Endothelial cell of umbilical vein (primary cell): ENCODE results near the gene TRIM41. TPM values are rescaled to one million over a fixed set of nuclear protein-coding genes. Genes with fewer than 3 reads are reported as not detected.

Experiments used
- BruUV-seq: library from RNA; stranded (reverse); fragments of 400-500 nt; replicated peaks from 2 replicates; lab custom pipeline; 2021; lab: Mats Ljungman, UMichigan
- CTCF ChIA-PET: fragments of 300-600, 350-600 bp; sonication (Branson Sonifier 250); formaldehyde crosslinking; loops from one replicate; lab custom pipeline; 2021; ENCODE audit warnings: antibody characterized with exemption, inconsistent platforms; lab: Charles Lee
- POLR2A ChIA-PET: fragments of 300-600, 350-600 bp; sonication (Branson Sonifier 250); formaldehyde crosslinking; loops from one replicate; lab custom pipeline; 2021; ENCODE audit warnings: antibody characterized with exemption, inconsistent platforms; lab: Charles Lee
- DNase-seq: peaks from one replicate; pipeline ENCODE4 v3.0.0-alpha.2; 2011; ENCODE audit warnings: low read depth, low spot score
- FAIRE-seq: peaks from 2 replicates; lab custom pipeline; 2011; peaks lifted over from hg19 to GRCh38; lab: Jason Lieb, UNC
- H2AFZ ChIP-seq: 2 replicates; pipeline ENCODE4 v1.6.0; 2012; ENCODE audit warnings: low read depth, low read length, control low read depth, inconsistent platforms
- H3K27ac ChIP-seq: 2 replicates; pipeline ENCODE4 v1.5.1; 2011; ENCODE audit warnings: low read depth, mild to moderate bottlenecking, control low read depth, low read length, moderate library complexity; ENCODE audit not compliant: insufficient read depth
- H3K27me3 ChIP-seq, 2 experiments: 2 replicates each; pipeline versions ENCODE4 v1.6.0 to v1.6.1; 2011; ENCODE audit warnings: low read length in 2 of 2, mixed read lengths in 1 of 2; ENCODE audit not compliant: control insufficient read depth in 2 of 2, insufficient read depth in 2 of 2
- H3K36me3 ChIP-seq, 2 experiments: 2 replicates in 1 of 2; 3 replicates in 1 of 2; pipeline ENCODE4 v1.5.1; 2011; ENCODE audit warnings: low read length in 2 of 2, mild to moderate bottlenecking in 1 of 2, moderate library complexity in 1 of 2; ENCODE audit not compliant: control insufficient read depth in 2 of 2, insufficient read depth in 2 of 2; ENCODE audit errors: extremely low read depth in 1 of 2
- H3K4me1 ChIP-seq: 3 replicates; pipeline ENCODE4 v1.5.1; 2011; ENCODE audit warnings: mild to moderate bottlenecking, low read length; ENCODE audit not compliant: control insufficient read depth, insufficient read depth; ENCODE audit errors: extremely low read depth
- H3K4me2 ChIP-seq: 2 replicates; pipeline ENCODE4 v1.6.1; 2011; ENCODE audit warnings: low read length, control low read depth, mixed read lengths; ENCODE audit not compliant: insufficient read depth
- H3K4me3 ChIP-seq, 3 experiments: fragments of 200-600 bp in 1 of 3; sonication (generic), shearing (Covaris generic) in 1 of 3; replicated peaks in 1 of 3; 2 replicates each; pipeline ENCODE4 v1.5.1; 2011 to 2016; ENCODE audit warnings: control low read depth in 3 of 3, low read length in 3 of 3, mild to moderate bottlenecking in 2 of 3, inconsistent platforms in 1 of 3, low read depth in 1 of 3, moderate library complexity in 1 of 3; ENCODE audit not compliant: insufficient read depth in 1 of 3
- H3K79me2 ChIP-seq: 2 replicates; pipeline ENCODE4 v1.6.0; 2012; ENCODE audit warnings: low read length, inconsistent platforms; ENCODE audit not compliant: control insufficient read depth, insufficient read depth
- H3K9ac ChIP-seq: replicated peaks from 2 replicates; pipeline ENCODE3; 2011; ENCODE audit warnings: low read length, control low read depth; ENCODE audit not compliant: insufficient read depth; ENCODE audit errors: extremely low read depth
- H3K9me1 ChIP-seq: replicated peaks from 3 replicates; pipeline ENCODE4 v1.6.0; 2011; ENCODE audit warnings: mild to moderate bottlenecking, low read length; ENCODE audit not compliant: control insufficient read depth, insufficient read depth; ENCODE audit errors: extremely low read depth
- H3K9me3 ChIP-seq: replicated peaks from 2 replicates; pipeline ENCODE4 v1.5.1; 2012; ENCODE audit warnings: low read length, inconsistent platforms; ENCODE audit not compliant: control insufficient read depth, insufficient read depth
- H4K20me1 ChIP-seq: replicated peaks from 2 replicates; pipeline ENCODE3; 2011; ENCODE audit warnings: mild to moderate bottlenecking, low read length; ENCODE audit not compliant: control insufficient read depth, insufficient read depth; ENCODE audit errors: extremely low read depth
- EZH2 ChIP-seq: IDR thresholded peaks from 2 replicates; pipeline ENCODE4 v1.6.1; 2012; ENCODE audit warnings: borderline replicate concordance, low read depth, mild to moderate bottlenecking, moderate library complexity, low read length, inconsistent platforms; ENCODE audit not compliant: severe bottlenecking
- FOS ChIP-seq: IDR thresholded peaks from 2 replicates; pipeline ENCODE4 v1.6.1; 2011; ENCODE audit warnings: mild to moderate bottlenecking, low read length, moderate library complexity, borderline replicate concordance; ENCODE audit not compliant: insufficient read depth
- GATA2 ChIP-seq: IDR thresholded peaks from 2 replicates; pipeline ENCODE4 v1.7.0; 2011; ENCODE audit warnings: low read depth, mild to moderate bottlenecking, moderate library complexity, mixed read lengths, low read length; ENCODE audit not compliant: insufficient read length, insufficient read depth
- JUN ChIP-seq: IDR thresholded peaks from 2 replicates; pipeline ENCODE4 v1.6.1; 2011; ENCODE audit warnings: borderline replicate concordance, low read depth; ENCODE audit not compliant: insufficient read length, insufficient read depth
- MYC ChIP-seq: IDR thresholded peaks from one replicate; pipeline ENCODE4 v1.6.1; 2011; ENCODE audit warnings: mild to moderate bottlenecking, low read depth, low read length
- POLR2A ChIP-seq: IDR thresholded peaks from 2 replicates; pipeline ENCODE4 v1.6.1; 2012; ENCODE audit warnings: low read depth, mild to moderate bottlenecking, control low read depth, low read length
- POLR2AphosphoS5 ChIP-seq: IDR thresholded peaks from 2 replicates; pipeline ENCODE4 v1.6.1; 2012; ENCODE audit warnings: low read depth, mild to moderate bottlenecking, control low read depth, low read length, moderate library complexity; ENCODE audit not compliant: insufficient read depth
- dilution Hi-C: fragments of 300-500 bp; cut with MboI; formaldehyde crosslinking; loops from one replicate; pipeline ENCODE4 v1.15.0; 2019; ENCODE audit warnings: low sequenced_read_pairs; ENCODE audit not compliant: extremely low pct_ligation_motif_present
- intact Hi-C: fragments of 100-400 bp; cut with micrococcal nuclease; formaldehyde crosslinking; loops from one replicate; pipeline ENCODE4 v1.10.0; 2022
- polyA plus RNA-seq, 4 experiments: library from polyadenylated mRNA; depleted of rRNA in 3 of 4; stranded (reverse) in 3 of 4; unstranded in 1 of 4; fragments of >200 nt; gene quantifications; 2 replicates each; pipeline versions ENCODE4 v1.2.1 to v1.2.3, GENCODE V29; 2011 to 2012; ENCODE audit warnings: missing spikeins in 1 of 4
- total RNA-seq: library from RNA; stranded (reverse); gene quantifications from 2 replicates; pipeline ENCODE4 v1.2.3, GENCODE V29; 2021
- TF ChIP-seq, protein P1 (sequence below): IDR thresholded peaks from 2 replicates; pipeline ENCODE4 v1.6.1; 2011; ENCODE audit not compliant: insufficient read depth, insufficient read length
- TF ChIP-seq, protein P2 (sequence below), 2 donors: IDR thresholded peaks; 1 replicate in 1 of 2; 2 replicates in 1 of 2; pipeline ENCODE4 v1.5.1; 2011; ENCODE audit warnings: low read length in 2 of 2, mild to moderate bottlenecking in 2 of 2, moderate library complexity in 2 of 2, control low read depth in 1 of 2, inconsistent platforms in 1 of 2, low read depth in 1 of 2; ENCODE audit not compliant: insufficient read depth in 1 of 2; ENCODE audit errors: extremely low read depth in 1 of 2

Gene TRIM41
- total and polyA plus RNA-seq, 2 donors (not counting 3 experiments of a cell fraction or from before 2014, with no cell fraction given): 11.2 to 19.9 TPM

DNA sequence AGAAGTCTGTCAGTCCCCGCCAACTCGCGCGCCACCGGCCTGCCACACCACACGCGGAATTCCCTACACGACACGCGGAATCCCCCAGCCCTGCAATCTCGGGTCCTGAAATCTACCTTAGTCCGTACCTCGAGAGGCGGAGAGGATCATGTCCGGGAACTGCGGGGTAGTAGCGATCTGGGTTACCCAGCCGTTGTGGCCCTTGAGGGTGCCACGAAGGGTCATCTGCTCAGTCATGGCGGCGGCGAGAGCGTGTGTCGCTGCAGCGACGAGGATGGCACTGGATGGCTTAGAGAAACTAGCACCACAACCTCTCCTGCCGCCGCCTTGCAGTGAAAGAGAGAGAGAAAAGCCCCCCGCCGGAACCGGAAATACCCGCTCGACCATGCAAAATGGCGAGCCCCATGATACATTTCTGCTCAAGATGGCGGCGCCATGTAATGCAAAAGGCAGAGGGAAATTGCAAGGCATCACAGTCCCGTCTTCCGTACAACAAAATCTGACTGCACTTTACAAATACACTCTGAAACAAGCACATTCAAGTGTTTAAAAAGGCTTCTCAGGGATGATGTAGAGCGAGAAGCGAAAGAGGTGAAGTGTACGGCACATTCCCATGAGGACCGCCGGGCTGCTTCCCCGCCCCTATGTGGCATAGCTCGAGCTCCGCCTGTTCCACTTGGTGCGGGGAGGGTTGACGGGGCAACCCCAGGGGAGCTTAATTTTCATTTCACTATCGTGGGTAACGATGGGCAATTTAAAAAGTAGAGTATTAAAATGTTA lies 20.7 kb downstream of the TRIM41 start, which contains the start of gene RACK1:
TSS of gene RACK1 (minus strand) at position 343 of the 780 bp plus-strand sequence. CDS start at position 237, 106 bp downstream.
- Histone ChIP-seq H3K27ac (peak within 1 kb of the TSS; percentile 91), H3K9ac (peak within 1 kb of the TSS; percentile 91), H3K9me3 (no peaks in the 10 kb centered on the region), H3K9me1 (no peaks in the 10 kb centered on the region), H2AFZ (peak within 1 kb of the TSS; percentile 78), H3K79me2 (peaks cover 69% of the 10 kb centered on the region), H3K4me2 (peak within 1 kb of the TSS; percentile 87), H3K27me3 (no peaks in the 10 kb centered on the region), H3K36me3 (peaks cover 15 to 23% of the 10 kb centered on the region in 2 experiments), H3K4me1 (peaks cover 42% of the 10 kb centered on the region), H4K20me1 (peaks cover 4% of the 10 kb centered on the region), H3K4me3 (peak within 1 kb of the TSS; percentile 66 to 96 (median 89))
- ChIA-PET POLR2A (interaction anchor here (0.9 to 2.1 kb wide), 7 partner anchors 11 to 59 kb away, joined by 3 to 13 read pairs (median 4); partner anchors contain the start of gene TRIM41), CTCF (interaction anchor here (1.0 to 1.7 kb wide), 2 partner anchors 17 to 60 kb away, joined by 3 to 5 read pairs; no protein-coding TSS in a partner anchor)
- peak; percentile 93 for FAIRE-seq
- dilution Hi-C loops (no loop called here), intact Hi-C loops (loop anchor here (1.0 to 5.0 kb wide), 4 partner anchors 20 to 1546 kb away; partner anchors contain the start of genes CANX and TRIM41)
- BruUV-seq: no TSS peak
- TF ChIP-seq EZH2 (no peak), FOS (no peak), POLR2AphosphoS5 (peak; percentile 86), GATA2 (no peak), MYC (peak; percentile 71), JUN (no peak), POLR2A (peak; percentile 93)
- TF ChIP-seq, protein P1, sequence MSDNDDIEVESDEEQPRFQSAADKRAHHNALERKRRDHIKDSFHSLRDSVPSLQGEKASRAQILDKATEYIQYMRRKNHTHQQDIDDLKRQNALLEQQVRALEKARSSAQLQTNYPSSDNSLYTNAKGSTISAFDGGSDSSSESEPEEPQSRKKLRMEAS: no peak
- TF ChIP-seq, protein P2, sequence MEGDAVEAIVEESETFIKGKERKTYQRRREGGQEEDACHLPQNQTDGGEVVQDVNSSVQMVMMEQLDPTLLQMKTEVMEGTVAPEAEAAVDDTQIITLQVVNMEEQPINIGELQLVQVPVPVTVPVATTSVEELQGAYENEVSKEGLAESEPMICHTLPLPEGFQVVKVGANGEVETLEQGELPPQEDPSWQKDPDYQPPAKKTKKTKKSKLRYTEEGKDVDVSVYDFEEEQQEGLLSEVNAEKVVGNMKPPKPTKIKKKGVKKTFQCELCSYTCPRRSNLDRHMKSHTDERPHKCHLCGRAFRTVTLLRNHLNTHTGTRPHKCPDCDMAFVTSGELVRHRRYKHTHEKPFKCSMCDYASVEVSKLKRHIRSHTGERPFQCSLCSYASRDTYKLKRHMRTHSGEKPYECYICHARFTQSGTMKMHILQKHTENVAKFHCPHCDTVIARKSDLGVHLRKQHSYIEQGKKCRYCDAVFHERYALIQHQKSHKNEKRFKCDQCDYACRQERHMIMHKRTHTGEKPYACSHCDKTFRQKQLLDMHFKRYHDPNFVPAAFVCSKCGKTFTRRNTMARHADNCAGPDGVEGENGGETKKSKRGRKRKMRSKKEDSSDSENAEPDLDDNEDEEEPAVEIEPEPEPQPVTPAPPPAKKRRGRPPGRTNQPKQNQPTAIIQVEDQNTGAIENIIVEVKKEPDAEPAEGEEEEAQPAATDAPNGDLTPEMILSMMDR (IDR thresholded peaks at IDR 0.05; ENCODE audit: extremely low read depth in 1 of 2, insufficient read depth in 1 of 2, low read depth in 1 of 2, low read length in 2 of 2): no peak
- peak; percentile 95 for DNase-seq
